GM19328 (cell line): ENCODE data around the gene RTF1.
"Not testable (repeated sequence)": the region's sequence is repeated elsewhere in the genome, so short reads cannot be mapped to it uniquely, and the experiment has no call there.

Experiments used
- ATAC-seq: cut with Tn5 transposase; IDR thresholded peaks from one replicate; pipeline ENCODE4 v1.9.1; 2021; ENCODE audit warnings: mild to moderate bottlenecking, moderate library complexity; ENCODE audit not compliant: unreplicated experiment

RTF1 gene

GRCh38 chr15:41435037-41435786 is 18.3 kb downstream of the RTF1 start:
- no peak for ATAC-seq

GRCh38 chr15:41437448-41437847 is 20.6 kb downstream of the RTF1 start:
- ATAC-seq, result no peak

- no peak for ATAC-seq
Measured at GRCh38 chr15:41438206-41438605, 21.3 kb downstream of the RTF1 start.

- ATAC-seq, result not testable (repeated sequence)
Measured at GRCh38 chr15:41438745-41439144, 21.9 kb downstream of the RTF1 start.

- ATAC-seq, result no peak
Measured at GRCh38 chr15:41443275-41443674, 26.4 kb downstream of the RTF1 start.

DNA sequence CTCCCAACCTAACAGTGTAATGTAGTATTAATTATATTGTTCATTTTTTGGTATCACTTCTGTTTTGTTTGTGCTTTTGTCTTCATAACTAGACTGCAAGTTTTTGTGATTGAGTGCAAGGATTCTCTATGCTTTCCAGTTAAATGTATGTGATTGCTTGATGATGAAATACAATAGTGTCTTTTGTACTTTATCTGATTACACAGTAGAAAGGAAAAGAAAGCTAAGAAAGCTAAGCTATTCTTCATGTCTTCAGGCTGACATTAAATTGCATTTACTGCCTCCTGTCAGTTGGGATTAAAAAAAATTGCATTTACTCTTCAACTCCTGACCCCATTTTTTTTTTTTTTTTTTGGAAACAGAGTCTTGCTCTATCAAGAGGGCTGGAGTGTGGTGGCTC is 28.5 kb downstream of the RTF1 start:
- ATAC-seq, result no peak

GRCh38 chr15:41462084-41462795 is 45.3 kb downstream of the RTF1 start:
- no peak for ATAC-seq

- ATAC-seq, result no peak
Measured at GRCh38 chr15:41464889-41465580, 48.1 kb downstream of the RTF1 start.

DNA sequence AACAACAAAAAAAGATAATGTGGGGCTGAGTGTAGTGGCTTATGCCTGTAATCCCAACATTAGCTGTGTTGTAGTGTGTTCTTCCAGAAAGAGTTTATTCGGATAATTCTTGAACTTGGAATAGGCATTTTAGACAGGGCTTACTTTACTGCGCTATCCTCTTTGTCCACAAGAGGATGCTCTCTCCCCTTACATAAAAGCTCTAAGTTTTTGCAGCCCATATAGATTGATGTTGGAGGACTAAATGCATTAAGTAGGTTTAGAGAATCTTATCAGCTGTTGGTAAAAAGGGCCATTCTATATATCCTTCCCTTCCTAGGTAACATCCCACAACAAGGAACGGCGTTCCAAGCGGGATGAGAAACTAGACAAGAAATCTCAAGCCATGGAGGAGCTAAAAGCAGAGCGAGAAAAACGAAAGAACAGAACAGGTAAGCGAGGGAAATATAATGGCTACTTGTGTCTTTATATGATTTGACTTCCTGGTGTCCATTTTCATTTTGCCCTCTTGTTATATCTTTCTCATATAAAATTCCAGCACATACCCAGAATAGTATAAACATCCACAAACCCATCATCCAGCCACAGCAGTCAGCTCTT is 49.0 kb downstream of the RTF1 start:
- ATAC-seq, result no peak

DNA sequence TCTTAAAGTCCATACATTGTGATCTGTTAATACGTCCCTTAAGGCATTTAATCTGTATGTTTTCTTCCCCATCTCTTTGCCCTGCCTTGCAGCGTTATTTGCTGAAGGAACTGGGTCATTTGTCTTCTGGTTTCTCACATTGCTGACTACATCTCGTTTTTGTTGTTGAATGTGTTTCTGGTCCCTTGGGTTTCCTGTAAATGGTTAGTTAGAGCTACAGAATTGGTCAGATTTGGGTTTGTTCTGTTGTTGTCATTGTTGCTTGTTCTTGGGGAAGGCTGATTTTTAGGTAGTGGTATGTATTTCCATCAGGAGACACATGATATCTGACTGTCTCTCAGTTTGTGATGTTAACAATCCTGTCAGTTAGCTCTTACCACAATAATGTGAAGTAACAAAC is 49.8 kb downstream of the RTF1 start:
- ATAC-seq, result no peak

DNA sequence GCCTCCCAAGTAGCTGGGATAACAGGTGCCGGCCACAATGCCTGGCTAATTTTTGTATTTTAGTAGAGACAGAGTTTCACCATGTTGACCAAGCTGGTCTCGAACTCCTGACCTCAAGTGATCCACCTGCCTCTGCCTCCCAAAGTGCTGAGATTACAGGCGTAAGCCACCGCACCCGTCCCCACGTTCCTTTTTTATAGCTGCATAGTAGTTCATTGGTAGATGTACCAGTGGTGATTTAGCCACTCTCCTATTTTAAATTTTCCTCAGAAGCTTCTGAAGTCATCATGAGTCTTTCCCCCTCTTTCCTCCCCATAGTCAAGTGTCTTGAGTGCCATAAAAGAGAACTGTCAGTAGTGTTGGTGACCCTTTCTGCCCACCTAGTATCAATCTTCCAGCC is 52.7 kb downstream of the RTF1 start:
- not testable (repeated sequence) for ATAC-seq

- no peak for ATAC-seq
Measured at GRCh38 chr15:41473418-41473817, 56.5 kb downstream of the RTF1 start.

DNA sequence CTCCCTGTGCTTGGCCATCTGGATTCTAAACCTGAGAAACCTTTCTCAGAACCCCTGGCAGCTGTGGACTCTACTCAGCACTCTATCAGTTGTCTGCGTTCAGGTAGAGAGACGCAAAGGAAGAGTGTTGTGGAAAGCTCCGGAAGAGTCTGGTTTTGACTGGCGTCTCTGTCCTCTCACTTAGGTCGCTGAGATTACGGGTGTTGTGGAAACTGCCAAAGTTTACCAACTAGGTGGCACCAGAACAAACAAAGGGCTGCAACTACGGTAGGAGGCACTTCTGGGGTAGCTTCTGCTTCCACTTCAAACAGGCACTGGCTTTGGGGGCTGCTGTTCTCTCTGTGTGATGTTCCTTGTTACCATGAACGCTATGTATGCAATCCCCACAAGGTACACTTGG is 57.5 kb downstream of the RTF1 start:
- ATAC-seq, result no peak

DNA sequence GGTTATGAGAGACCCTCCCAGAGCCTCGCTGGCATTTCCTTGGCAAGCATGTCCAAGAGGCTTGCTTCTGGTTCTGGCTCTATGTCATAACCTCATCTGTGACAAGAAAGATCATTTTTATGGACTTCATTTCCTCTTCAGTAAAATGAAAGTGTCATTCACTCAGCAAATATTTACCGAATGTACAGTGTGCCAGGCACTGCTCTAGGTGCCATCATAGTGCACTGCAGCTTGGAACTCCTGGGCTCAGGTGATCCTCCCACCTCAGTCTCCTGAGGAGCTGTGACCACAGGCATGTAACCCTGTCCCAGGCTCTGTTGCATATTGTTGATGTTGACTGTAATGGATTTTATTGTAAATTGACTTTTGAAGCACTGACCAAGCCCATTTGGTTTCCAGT is 58.0 kb downstream of the RTF1 start:
- no peak for ATAC-seq

DNA sequence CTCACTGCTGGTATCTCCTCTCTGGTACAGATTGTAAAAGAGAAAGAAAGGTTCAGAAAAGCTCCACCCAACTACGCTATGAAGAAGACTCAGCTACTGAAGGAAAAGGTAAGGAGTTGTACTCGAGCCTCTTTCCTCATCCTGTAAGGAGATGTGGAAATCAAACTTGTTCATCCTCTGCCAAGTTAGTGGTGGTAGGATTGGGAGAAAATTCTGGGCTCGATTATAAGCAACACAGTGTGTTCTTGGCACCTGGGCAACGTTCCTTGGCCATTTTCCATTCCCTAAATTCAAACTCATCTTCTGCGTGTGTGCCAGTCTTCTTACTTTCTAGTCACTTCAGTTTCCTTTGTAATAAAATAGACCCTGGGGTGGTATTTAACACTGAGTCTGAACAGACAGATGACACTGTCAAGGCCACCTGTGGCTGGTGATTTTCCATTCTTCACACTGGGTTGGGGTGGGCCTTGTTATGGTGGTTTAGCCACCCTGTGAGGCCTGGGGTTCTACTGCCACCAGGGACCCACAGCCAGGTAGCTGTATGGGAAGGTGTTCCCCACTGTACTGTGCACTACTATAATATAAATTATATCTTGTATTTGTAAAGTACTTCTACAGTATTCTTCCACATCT is 59.6 kb downstream of the RTF1 start:
- ATAC-seq, result no peak

GRCh38 chr15:41480396-41481140 is 63.7 kb downstream of the RTF1 start:
- no peak for ATAC-seq

DNA sequence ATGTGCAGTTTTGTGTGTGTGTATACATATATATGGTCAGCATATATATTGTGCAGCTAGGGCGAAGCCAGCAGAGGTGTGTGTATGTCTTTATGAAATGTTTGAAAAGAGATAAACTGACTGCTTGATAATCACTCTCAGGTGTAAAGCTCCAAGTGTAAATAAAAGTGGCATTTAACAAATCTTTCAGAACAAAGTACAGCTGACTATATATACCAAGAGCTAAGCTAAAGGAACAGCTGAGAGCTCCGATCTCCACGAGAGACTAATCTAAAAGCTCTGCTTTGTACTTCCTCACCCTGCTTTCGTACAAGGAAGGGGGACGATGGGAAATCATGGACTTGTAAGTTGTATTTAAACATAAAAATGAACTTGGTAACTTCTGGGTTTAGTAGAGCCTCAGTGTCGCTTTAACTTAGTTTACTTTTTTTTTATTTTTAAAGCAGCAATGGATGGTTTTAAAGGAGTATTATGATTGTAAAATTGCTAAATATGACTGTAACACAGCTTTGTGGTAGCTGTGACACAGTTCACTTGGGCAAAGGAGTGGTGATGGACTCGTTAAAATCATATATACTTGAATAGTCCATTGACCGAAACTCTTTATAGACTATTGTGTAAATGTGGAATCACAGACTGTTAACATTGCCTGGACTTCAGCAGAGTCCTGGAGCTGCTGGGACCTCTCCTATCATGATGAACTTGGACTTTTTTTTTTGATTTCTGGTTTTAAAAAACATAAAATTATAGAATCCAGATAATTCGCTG is 65.4 kb downstream of the RTF1 start:
- no peak for ATAC-seq

DNA sequence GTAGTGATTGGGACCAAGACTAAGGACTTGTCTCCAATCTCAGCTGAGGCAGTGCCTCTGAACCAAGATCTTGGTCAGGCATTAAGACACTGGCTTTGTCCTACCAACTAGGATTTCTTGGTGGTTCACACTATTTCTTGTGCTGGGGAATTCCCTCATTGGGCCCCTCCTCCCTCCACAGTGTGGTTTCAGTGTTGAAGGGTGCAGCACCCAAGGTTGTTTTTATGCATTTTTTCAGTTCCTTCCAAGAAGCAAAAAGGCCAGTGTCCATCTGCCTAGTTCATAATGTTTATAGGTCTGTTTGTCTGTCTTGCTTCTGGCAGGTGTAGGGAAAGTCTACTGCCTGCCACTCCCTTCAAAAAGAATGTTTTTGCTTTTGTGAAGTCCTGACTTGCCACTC is 66.2 kb downstream of the RTF1 start:
- no peak for ATAC-seq

- ATAC-seq, result no peak
Measured at GRCh38 chr15:41483519-41483918, 66.6 kb downstream of the RTF1 start.
